IPS-11a (cell line): ENCODE data around the gene OSMR.
"Not testable (repeated sequence)": the region's sequence is repeated elsewhere in the genome, so short reads cannot be mapped to it uniquely, and the experiment has no call there.

Experiments used
- H3K4me3 ChIP-seq: one replicate; pipeline ENCODE4 v1.5.1; 2013; ENCODE audit warnings: low read depth, low read length, control low read depth

Gene OSMR

GRCh38 chr5:38830521-38831051 lies 15.2 kb upstream of the OSMR start:
- no peak overlapping the region for H3K4me3 ChIP-seq

- no peak overlapping the region for H3K4me3 ChIP-seq
These were observed 14.7 kb upstream of the OSMR start for GRCh38 chr5:38831117-38831516.

GRCh38 chr5:38831909-38832308 lies 13.9 kb upstream of the OSMR start:
- no peak overlapping the region for H3K4me3 ChIP-seq

- no peak overlapping the region for H3K4me3 ChIP-seq
These were observed 13.0 kb upstream of the OSMR start for GRCh38 chr5:38832810-38833209.

GRCh38 chr5:38835887-38836286 lies 9.9 kb upstream of the OSMR start:
- H3K4me3 ChIP-seq, result no peak overlapping the region

GRCh38 chr5:38837416-38837815 lies 8.4 kb upstream of the OSMR start:
- no peak overlapping the region for H3K4me3 ChIP-seq

- H3K4me3 ChIP-seq, result no peak overlapping the region
These were observed 7.9 kb upstream of the OSMR start for GRCh38 chr5:38837932-38838331.

GRCh38 chr5:38843665-38844064 lies 2.1 kb upstream of the OSMR start:
- H3K4me3 ChIP-seq, result no peak overlapping the region

GRCh38 chr5:38846379-38847011 lies 683 bp downstream of the OSMR start:
- peak overlapping the region; percentile 60 for H3K4me3 ChIP-seq

GRCh38 chr5:38847559-38848347 lies 1.9 kb downstream of the OSMR start:
- H3K4me3 ChIP-seq, result no peak overlapping the region

GRCh38 chr5:38848637-38849036 lies 2.8 kb downstream of the OSMR start:
- no peak overlapping the region for H3K4me3 ChIP-seq

- not testable (repeated sequence) for H3K4me3 ChIP-seq
These were observed 5.8 kb downstream of the OSMR start for GRCh38 chr5:38851640-38852039.

GRCh38 chr5:38853753-38854470 lies 8.1 kb downstream of the OSMR start:
- H3K4me3 ChIP-seq, result no peak overlapping the region

- no peak overlapping the region for H3K4me3 ChIP-seq
These were observed 9.1 kb downstream of the OSMR start for GRCh38 chr5:38854907-38855306.

GRCh38 chr5:38856660-38857059 lies 10.8 kb downstream of the OSMR start:
- no peak overlapping the region for H3K4me3 ChIP-seq

GRCh38 chr5:38858839-38859238 lies 13.0 kb downstream of the OSMR start:
- H3K4me3 ChIP-seq, result no peak overlapping the region

- not testable (repeated sequence) for H3K4me3 ChIP-seq
These were observed 16.4 kb downstream of the OSMR start for GRCh38 chr5:38861986-38862770.

GRCh38 chr5:38866362-38867031 lies 20.7 kb downstream of the OSMR start:
- H3K4me3 ChIP-seq, result no peak overlapping the region

- H3K4me3 ChIP-seq, result no peak overlapping the region
These were observed 21.2 kb downstream of the OSMR start for GRCh38 chr5:38867032-38867398.

- no peak overlapping the region for H3K4me3 ChIP-seq
These were observed 21.6 kb downstream of the OSMR start for GRCh38 chr5:38867416-38867815.
